ENCODE results near the gene NUB1.

Gene NUB1

GRCh38 chr7:151392002-151392401 is 50.4 kb downstream of the NUB1 start:
- DNase-seq: no peak

- DNase-seq: no peak
Observed at GRCh38 chr7:151392426-151392825, 50.8 kb downstream of the NUB1 start.

GRCh38 chr7:151393031-151393977 is 51.7 kb downstream of the NUB1 start:
- no peak for DNase-seq

- no peak for DNase-seq
Observed at GRCh38 chr7:151394076-151395035, 52.7 kb downstream of the NUB1 start.

GRCh38 chr7:151395036-151395367 is 53.4 kb downstream of the NUB1 start:
- DNase-seq: no peak

GRCh38 chr7:151396328-151396970 is 54.8 kb downstream of the NUB1 start:
- no peak for DNase-seq

- DNase-seq: no peak
Observed at GRCh38 chr7:151397026-151397425, 55.4 kb downstream of the NUB1 start.

- DNase-seq: no peak
Observed at GRCh38 chr7:151398446-151399304, 57.1 kb downstream of the NUB1 start.

GRCh38 chr7:151399305-151399601 is 57.6 kb downstream of the NUB1 start:
- DNase-seq: no peak

- DNase-seq: no peak
Observed at GRCh38 chr7:151399906-151400305, 58.3 kb downstream of the NUB1 start.

GRCh38 chr7:151400626-151401315 is 59.2 kb downstream of the NUB1 start:
- DNase-seq: no peak

GRCh38 chr7:151402029-151402835 is 60.6 kb downstream of the NUB1 start:
- DNase-seq: no peak

GRCh38 chr7:151403764-151404163 is 62.2 kb downstream of the NUB1 start:
- DNase-seq: no peak

GRCh38 chr7:151404216-151405011 is 62.8 kb downstream of the NUB1 start:
- DNase-seq: no peak

GRCh38 chr7:151405056-151405455 is 63.4 kb downstream of the NUB1 start:
- DNase-seq: no peak

GRCh38 chr7:151405588-151405987 is 64.0 kb downstream of the NUB1 start:
- DNase-seq: no peak

GRCh38 chr7:151406051-151406875 is 64.7 kb downstream of the NUB1 start:
- no peak for DNase-seq

GRCh38 chr7:151406886-151407583 is 65.4 kb downstream of the NUB1 start:
- DNase-seq: no peak
